HEK293 (cell line): ENCODE data around the gene VWA5B1.
"Not testable (repeated sequence)": the region's sequence is repeated elsewhere in the genome, so short reads cannot be mapped to it uniquely, and the experiment has no call there.

ENCODE experiments used
- CTCF ChIA-PET: fragments of 350-600 bp; formaldehyde crosslinking; extraction: SDS; loops from one replicate; lab custom pipeline; 2021; ENCODE audit warnings: antibody characterized with exemption; lab: Yijun Ruan, JAX
- POLR2A ChIA-PET: fragments of 300-600 bp; formaldehyde crosslinking; extraction: SDS; loops from one replicate; lab custom pipeline; 2020; ENCODE audit warnings: antibody characterized with exemption, inconsistent platforms; lab: Yijun Ruan, JAX
- H3K27ac ChIP-seq: fragments of 200-500 bp; sonication (Bioruptor generic); 2 replicates; pipeline ENCODE4 v1.5.1; 2014; ENCODE audit warnings: low read depth, low read length, control low read depth, inconsistent platforms; ENCODE audit errors: extremely low read depth
- H3K36me3 ChIP-seq, 2 experiments: fragments of 200-500 bp in 1 of 2; sonication (Bioruptor generic) in 1 of 2; 1 replicate in 1 of 2; 2 replicates in 1 of 2; pipeline ENCODE4 v1.5.1; 2014 to 2017; ENCODE audit warnings: inconsistent platforms in 2 of 2, low read length in 2 of 2; ENCODE audit not compliant: control insufficient read depth in 2 of 2, insufficient read depth in 1 of 2
- H3K4me1 ChIP-seq: fragments of 200-500 bp; sonication (Bioruptor generic); 2 replicates; pipeline ENCODE4 v1.5.1; 2014; ENCODE audit warnings: mild to moderate bottlenecking, low read length, inconsistent platforms; ENCODE audit not compliant: control insufficient read depth, insufficient read depth
- H3K4me3 ChIP-seq: 2 replicates; pipeline ENCODE4 v1.5.1; 2011; ENCODE audit warnings: low read depth, mild to moderate bottlenecking, control low read depth, low read length, moderate library complexity
- H3K9me3 ChIP-seq: fragments of 200-500 bp; sonication (Bioruptor generic); 2 replicates; pipeline ENCODE4 v1.5.1; 2014; ENCODE audit warnings: low read depth, low read length, inconsistent platforms; ENCODE audit not compliant: control insufficient read depth, insufficient read depth
- ATF2 ChIP-seq: fragments of 450-650 bp; formaldehyde crosslinking; IDR thresholded peaks from 2 replicates; pipeline ENCODE4 v1.5.1; 2016; ENCODE audit warnings: missing biosample characterization, missing genetic modification characterization, low read depth
- EGR2 ChIP-seq: fragments of 450-650 bp; formaldehyde crosslinking; IDR thresholded peaks from 2 replicates; pipeline ENCODE4 v1.5.1; 2016; ENCODE audit warnings: low read depth, missing biosample characterization, missing genetic modification characterization
- HOXC10 ChIP-seq: sonication (generic); formaldehyde crosslinking; IDR thresholded peaks from 2 replicates; pipeline ENCODE4 v1.8.1; 2023; ENCODE audit warnings: mild to moderate bottlenecking, missing genetic modification reagents
- PRDM1 ChIP-seq: fragments of 450-650 bp; formaldehyde crosslinking; IDR thresholded peaks from 2 replicates; pipeline ENCODE4; 2016; ENCODE audit warnings: missing biosample characterization, missing genetic modification characterization
- REPIN1 ChIP-seq: fragments of 450-650 bp; formaldehyde crosslinking; IDR thresholded peaks from 2 replicates; pipeline ENCODE4 v1.5.1; 2017; ENCODE audit warnings: missing biosample characterization, missing genetic modification characterization, low read depth
- SP3 ChIP-seq: fragments of 450-650 bp; formaldehyde crosslinking; IDR thresholded peaks from 2 replicates; pipeline ENCODE4 v1.5.1; 2016; ENCODE audit warnings: missing biosample characterization, missing genetic modification characterization
- YY2 ChIP-seq: fragments of 450-650 bp; formaldehyde crosslinking; IDR thresholded peaks from 2 replicates; pipeline ENCODE4 v1.5.1; 2016; ENCODE audit warnings: missing biosample characterization, missing genetic modification characterization
- ZBTB8A ChIP-seq: fragments of 450-650 bp; formaldehyde crosslinking; IDR thresholded peaks from 2 replicates; pipeline ENCODE4 v1.5.1; 2016; ENCODE audit warnings: missing biosample characterization, missing genetic modification characterization
- ZFP69B ChIP-seq: fragments of 450-650 bp; formaldehyde crosslinking; IDR thresholded peaks from 2 replicates; pipeline ENCODE4 v1.5.1; 2016; ENCODE audit warnings: missing biosample characterization, missing genetic modification characterization
- ZNF140 ChIP-seq: fragments of 450-650 bp; formaldehyde crosslinking; IDR thresholded peaks from 2 replicates; pipeline ENCODE4 v1.5.1; 2016; ENCODE audit warnings: missing biosample characterization, missing genetic modification characterization
- ZNF221 ChIP-seq: fragments of 450-650 bp; formaldehyde crosslinking; IDR thresholded peaks from 2 replicates; pipeline ENCODE4 v1.5.1; 2017; ENCODE audit warnings: missing biosample characterization, missing genetic modification characterization, borderline replicate concordance
- ZNF24 ChIP-seq: fragments of 450-650 bp; formaldehyde crosslinking; IDR thresholded peaks from 2 replicates; pipeline ENCODE4 v1.5.1; 2016; ENCODE audit warnings: missing biosample characterization, missing genetic modification characterization
- ZNF248 ChIP-seq: fragments of 450-650 bp; formaldehyde crosslinking; IDR thresholded peaks from 2 replicates; pipeline ENCODE4 v1.5.1; 2017; ENCODE audit warnings: missing biosample characterization, missing genetic modification characterization
- ZNF366 ChIP-seq: fragments of 450-650 bp; formaldehyde crosslinking; conservative IDR thresholded peaks from 2 replicates; pipeline ENCODE4 v1.5.1; 2016; ENCODE audit warnings: missing biosample characterization, missing genetic modification characterization
- ZNF449 ChIP-seq: fragments of 450-650 bp; formaldehyde crosslinking; IDR thresholded peaks from 2 replicates; pipeline ENCODE4 v1.5.1; 2017; ENCODE audit warnings: missing biosample characterization, mild to moderate bottlenecking, missing genetic modification characterization, moderate library complexity
- ZNF548 ChIP-seq: fragments of 450-650 bp; formaldehyde crosslinking; IDR thresholded peaks from 2 replicates; pipeline ENCODE4 v1.5.1; 2016; ENCODE audit warnings: missing biosample characterization, missing genetic modification characterization
- ZNF555 ChIP-seq: fragments of 450-650 bp; formaldehyde crosslinking; conservative IDR thresholded peaks from 2 replicates; pipeline ENCODE4 v1.5.1; 2017; ENCODE audit warnings: missing biosample characterization, mild to moderate bottlenecking, missing genetic modification characterization, inconsistent platforms
- ZNF585B ChIP-seq: fragments of 450-650 bp; formaldehyde crosslinking; IDR thresholded peaks from 2 replicates; pipeline ENCODE4 v1.5.1; 2016; ENCODE audit warnings: missing biosample characterization, missing genetic modification characterization
- ZNF600 ChIP-seq: fragments of 450-650 bp; formaldehyde crosslinking; IDR thresholded peaks from 2 replicates; pipeline ENCODE4 v1.5.1; 2016; ENCODE audit warnings: missing biosample characterization, missing genetic modification characterization
- ZNF629 ChIP-seq: fragments of 450-650 bp; formaldehyde crosslinking; IDR thresholded peaks from 2 replicates; pipeline ENCODE4 v1.5.1; 2017; ENCODE audit warnings: missing biosample characterization, missing genetic modification characterization
- ZNF645 ChIP-seq: fragments of 450-650 bp; formaldehyde crosslinking; IDR thresholded peaks from 2 replicates; pipeline ENCODE4; 2016; ENCODE audit warnings: missing biosample characterization, missing genetic modification characterization
- ZNF654 ChIP-seq: fragments of 450-650 bp; formaldehyde crosslinking; IDR thresholded peaks from 2 replicates; pipeline ENCODE4 v1.5.1; 2016; ENCODE audit warnings: low read depth, missing biosample characterization, missing genetic modification characterization
- TF ChIP-seq, protein P1 (sequence below): fragments of 450-650 bp; formaldehyde crosslinking; IDR thresholded peaks from 2 replicates; pipeline ENCODE4 v1.5.1; 2016; ENCODE audit warnings: missing biosample characterization, missing genetic modification characterization

The VWA5B1 gene

GRCh38 chr1:20271498-20272400, 18.9 kb upstream of the VWA5B1 start:
- peak; percentile 43; the same call in 1 of the 2 replicates for TF ChIP-seq ZNF629 (tag by site-specific recombination)
- 0 out of 2 replicates have a peak, but pooled peaks have one; percentile 20 for TF ChIP-seq ATF2 (tag by site-specific recombination)
- no peak for TF ChIP-seq ZNF140
- no peak for TF ChIP-seq SP3 (tag by site-specific recombination)
- TF ChIP-seq PRDM1 (tag by site-specific recombination) = 0 out of 2 replicates have a peak, but pooled peaks have one; percentile 33
- no peak for TF ChIP-seq ZNF248
- no peak for TF ChIP-seq ZNF645
- peak; percentile 21; the same call in 1 of the 2 replicates for TF ChIP-seq ZNF654 (tag by site-specific recombination)
- no peak for TF ChIP-seq ZNF555 (tag by site-specific recombination)
- 0 out of 2 replicates have a peak, but pooled peaks have one; percentile 13 for TF ChIP-seq ZNF600 (tag by site-specific recombination)
- peak; percentile 67 for TF ChIP-seq ZNF24 (tag by site-specific recombination)
- TF ChIP-seq ZNF221 (tag by site-specific recombination) = no peak
- ChIA-PET POLR2A (no interaction called here), CTCF (interaction anchor here (0.6 to 0.7 kb wide), 2 partner anchors 47 to 430 kb away, joined by 3 read pairs; no protein-coding TSS in a partner anchor)
- Histone ChIP-seq H3K4me1 (no peaks in the 10 kb centered on the region), H3K4me3 (no peak overlapping the region), H3K36me3 (no peaks in the 10 kb centered on the region), H3K9me3 (no peaks in the 10 kb centered on the region), H3K27ac (no peak overlapping the region)

- POLR2A ChIA-PET, CTCF ChIA-PET, H3K4me3 ChIP-seq, H3K9me3 ChIP-seq, H3K27ac ChIP-seq, H3K4me1 ChIP-seq, H3K36me3 ChIP-seq: not testable (repeated sequence)
- TF ChIP-seq ZNF366 (tag by site-specific recombination) (peak; percentile 94), EGR2 (tag by site-specific recombination) (peak; percentile 61; the same call in 1 of the 2 replicates)
Observed at GRCh38 chr1:20273716-20274115, 17.0 kb upstream of the VWA5B1 start.

DNA sequence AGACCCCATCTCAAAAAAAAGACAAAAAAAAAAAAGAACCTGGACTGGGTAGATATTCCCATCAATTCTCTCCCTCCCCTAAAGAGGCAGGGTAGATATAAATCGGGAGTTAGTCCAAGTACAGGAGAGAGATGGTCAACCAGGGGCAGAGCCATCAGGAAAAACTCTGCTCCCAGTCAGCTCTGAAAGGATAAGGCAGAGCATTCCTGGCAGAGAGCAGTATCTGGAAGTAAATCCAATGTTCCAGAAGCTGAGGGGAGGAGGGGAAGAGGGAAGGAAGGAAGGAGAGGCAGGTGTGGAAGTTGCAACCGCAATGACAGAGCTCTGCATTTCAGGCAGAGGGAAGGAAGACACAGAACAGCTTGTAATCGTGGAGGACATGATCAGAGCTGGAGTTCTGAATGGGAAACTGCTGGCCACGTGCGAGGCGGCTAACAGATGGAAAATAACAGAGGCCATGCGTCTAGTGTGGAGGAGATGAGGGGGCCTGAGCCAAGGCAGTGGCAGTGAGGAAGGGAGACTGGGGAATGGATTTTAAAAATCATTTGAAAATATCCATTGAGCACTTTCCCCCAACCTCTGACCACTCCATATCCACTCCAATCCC, 15.3 kb upstream of the VWA5B1 start:
- Histone ChIP-seq H3K4me1 (no peaks in the 10 kb centered on the region), H3K9me3 (no peaks in the 10 kb centered on the region), H3K36me3 (no peaks in the 10 kb centered on the region), H3K27ac (no peak overlapping the region), H3K4me3 (no peak overlapping the region)
- ChIA-PET POLR2A (no interaction called here), CTCF (interaction anchor here (0.6 kb wide), 2 partner anchors 20 to 722 kb away, joined by 3 read pairs; no protein-coding TSS in a partner anchor)
- no peak for TF ChIP-seq HOXC10 (CRISPR knock-in tag)
- TF ChIP-seq ZNF548 (tag by site-specific recombination) = no peak
- TF ChIP-seq, protein P1, sequence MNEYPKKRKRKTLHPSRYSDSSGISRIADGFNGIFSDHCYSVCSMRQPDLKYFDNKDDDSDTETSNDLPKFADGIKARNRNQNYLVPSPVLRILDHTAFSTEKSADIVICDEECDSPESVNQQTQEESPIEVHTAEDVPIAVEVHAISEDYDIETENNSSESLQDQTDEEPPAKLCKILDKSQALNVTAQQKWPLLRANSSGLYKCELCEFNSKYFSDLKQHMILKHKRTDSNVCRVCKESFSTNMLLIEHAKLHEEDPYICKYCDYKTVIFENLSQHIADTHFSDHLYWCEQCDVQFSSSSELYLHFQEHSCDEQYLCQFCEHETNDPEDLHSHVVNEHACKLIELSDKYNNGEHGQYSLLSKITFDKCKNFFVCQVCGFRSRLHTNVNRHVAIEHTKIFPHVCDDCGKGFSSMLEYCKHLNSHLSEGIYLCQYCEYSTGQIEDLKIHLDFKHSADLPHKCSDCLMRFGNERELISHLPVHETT (tag by site-specific recombination) = no peak
- no peak for TF ChIP-seq ZNF645
- no peak for TF ChIP-seq ZNF585B (tag by site-specific recombination)
- no peak for TF ChIP-seq ZBTB8A (tag by site-specific recombination)
- TF ChIP-seq YY2 (tag by site-specific recombination) = no peak
- no peak for TF ChIP-seq REPIN1 (tag by site-specific recombination)
- no peak for TF ChIP-seq ZNF449 (tag by site-specific recombination)
- no peak for TF ChIP-seq ZNF555 (tag by site-specific recombination)
- no peak for TF ChIP-seq ZFP69B
